Hepatic stellate cell (primary cell): ENCODE measurements around the gene PCDHA3.
"Not testable (repeated sequence)": the region's sequence is repeated elsewhere in the genome, so short reads cannot be mapped to it uniquely, and the experiment has no call there.

Experiments
- DNase-seq: peaks from one replicate; pipeline ENCODE4 v3.0.0; 2011; ENCODE audit warnings: low spot score

PCDHA3 gene

DNA sequence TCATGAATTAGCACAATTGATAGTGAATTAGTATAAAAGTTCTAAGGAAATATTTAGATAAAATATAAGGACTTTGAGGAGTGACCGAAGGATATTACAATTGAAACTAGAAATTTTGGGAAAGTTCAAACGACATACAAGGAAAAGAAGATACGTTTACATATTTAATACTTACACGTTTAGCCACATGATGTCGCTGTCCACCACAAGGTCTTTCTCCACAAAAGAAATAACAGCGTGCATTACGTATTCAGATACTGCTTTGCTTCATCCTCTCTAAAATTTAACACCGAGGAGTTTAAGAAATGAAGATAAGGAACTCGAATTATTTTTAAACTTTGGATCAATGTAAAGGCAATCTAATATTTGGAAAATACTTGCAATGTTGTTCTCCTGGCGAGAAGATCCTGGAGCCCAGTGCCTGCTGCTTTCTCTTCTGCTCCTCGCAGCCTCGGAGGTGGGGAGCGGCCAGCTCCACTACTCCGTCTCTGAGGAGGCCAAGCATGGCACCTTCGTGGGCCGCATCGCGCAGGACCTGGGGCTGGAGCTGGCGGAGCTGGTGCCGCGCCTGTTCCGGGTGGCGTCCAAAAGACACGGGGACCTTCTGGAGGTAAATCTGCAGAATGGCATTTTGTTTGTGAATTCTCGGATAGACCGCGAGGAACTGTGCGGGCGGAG is at the start of gene PCDHA3:
Gene PCDHA3 (plus strand): TSS at position 242 of the 678 bp plus-strand sequence.
- peak; percentile 9 for DNase-seq

DNA sequence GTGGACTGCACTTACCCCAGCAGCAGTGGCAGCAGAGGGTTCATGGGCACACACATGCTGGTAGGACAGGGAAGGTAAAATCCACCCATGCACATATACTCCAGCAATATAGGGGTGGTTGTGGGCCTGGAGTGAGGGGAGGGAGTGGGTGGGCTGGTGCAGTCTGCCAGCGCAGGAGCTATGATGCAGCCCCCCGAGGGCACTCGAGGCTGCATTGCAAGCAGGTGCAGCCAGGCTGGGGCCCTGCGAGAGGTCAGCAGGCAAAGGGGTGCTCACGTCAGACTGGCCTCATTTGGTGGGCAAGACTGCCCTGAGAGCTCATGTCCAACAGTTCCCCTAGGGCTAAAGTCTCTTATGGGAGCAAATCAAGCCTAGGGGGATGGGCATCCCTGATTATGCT is 47.3 kb upstream of the PCDHA3 start:
- DNase-seq: no peak

DNA sequence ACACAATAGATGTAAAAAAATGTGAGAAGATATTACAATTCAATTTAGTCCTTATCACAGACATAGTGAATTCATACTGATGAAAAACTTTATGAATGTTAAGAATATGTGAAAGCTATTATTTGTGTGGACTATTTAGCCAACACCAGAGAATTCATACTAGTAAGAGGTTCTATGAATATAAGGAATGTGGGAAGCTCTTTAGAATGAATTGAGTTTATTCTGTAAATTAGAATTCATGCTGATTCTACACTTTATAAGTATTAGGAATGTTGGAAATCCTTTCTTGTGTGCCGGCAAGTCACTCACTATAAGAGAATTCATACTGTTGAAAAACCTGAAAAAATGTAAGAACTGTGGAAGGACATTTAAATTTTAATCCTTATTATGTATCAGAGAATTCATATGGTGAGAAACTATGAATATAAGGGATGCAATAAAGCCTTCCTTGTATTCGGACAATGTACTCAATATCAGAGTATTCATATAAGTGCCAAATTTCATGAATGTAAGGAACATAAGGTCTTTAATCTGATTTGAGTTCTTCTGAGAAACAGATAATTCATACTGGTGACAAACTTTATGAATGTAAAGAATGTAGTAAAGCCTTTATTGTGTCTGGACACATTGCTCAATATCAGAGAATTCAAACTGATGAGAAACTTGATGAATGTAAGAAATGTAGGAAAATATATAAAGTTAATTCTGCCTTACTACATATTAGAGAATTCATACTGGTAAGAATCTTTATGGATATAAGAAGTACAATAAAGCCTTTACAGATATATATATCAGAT is 36.5 kb upstream of the PCDHA3 start:
- DNase-seq: no peak

DNA sequence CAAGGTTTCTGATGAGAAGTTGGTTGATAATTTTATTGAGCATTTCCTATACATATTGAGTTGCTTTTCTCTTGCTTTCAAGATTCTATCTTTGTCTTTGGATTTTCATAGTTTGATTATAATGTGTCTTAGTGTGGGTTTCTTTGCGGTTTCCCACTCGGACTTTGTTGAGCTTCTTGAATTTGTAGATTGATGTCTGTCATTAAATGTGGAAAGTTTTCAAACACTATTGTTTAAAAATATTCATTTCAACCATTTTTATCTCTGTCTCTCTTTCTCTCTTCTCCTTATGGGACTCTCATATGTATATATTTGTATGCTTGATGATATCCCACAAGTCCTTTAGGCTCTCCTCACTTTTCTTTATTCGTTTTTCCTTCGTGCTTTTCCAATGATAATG is 33.4 kb upstream of the PCDHA3 start:
- DNase-seq: no peak

DNA sequence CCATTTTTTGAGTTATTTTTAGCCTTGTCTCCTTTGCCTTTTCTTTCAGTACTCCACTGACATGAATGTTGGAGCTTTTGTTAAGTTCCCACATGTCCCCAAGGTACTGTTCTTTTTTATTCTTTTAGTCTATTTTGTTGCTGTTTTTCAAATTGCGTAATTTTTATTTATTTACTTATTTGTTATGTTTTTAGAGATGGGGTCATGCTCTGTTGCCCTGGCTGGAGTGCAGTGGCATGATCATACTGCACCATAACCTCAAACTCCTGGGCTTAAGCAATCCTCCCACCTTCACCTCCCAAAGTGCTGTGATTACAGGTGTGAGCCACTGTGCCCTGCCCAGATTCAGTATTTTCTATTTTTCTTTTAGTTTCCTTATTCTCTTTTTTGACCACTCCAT is 20.3 kb upstream of the PCDHA3 start:
- no peak for DNase-seq

DNA sequence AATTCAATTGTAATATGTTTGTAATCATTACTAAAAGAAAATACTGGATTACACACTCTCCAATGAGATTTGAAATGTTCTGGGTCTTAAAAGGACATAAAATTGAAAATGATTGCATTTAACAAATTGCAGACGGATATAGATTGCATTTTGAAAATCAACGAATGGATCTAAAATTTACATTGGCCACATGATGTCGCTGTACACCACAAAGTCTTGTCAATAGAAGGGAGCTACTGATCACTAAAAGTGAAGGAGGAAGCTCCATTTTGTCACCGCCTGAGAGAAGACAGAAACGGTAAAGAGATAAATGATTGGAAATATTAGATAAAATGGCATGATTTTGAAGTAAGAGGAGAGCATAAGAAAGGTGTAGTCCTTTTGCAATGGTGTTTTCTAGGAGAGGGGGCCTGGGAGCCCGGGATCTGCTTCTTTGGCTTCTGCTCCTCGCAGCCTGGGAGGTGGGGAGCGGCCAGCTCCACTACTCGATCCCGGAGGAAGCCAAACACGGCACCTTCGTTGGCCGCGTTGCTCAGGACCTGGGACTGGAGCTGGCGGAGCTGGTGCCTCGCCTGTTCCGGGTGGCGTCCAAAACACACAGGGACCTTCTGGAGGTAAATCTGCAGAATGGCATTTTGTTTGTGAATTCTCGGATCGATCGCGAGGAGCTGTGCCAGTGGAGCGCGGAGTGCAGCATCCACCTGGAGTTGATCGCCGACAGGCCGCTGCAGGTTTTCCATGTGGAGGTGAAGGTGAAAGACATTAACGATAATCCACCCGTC is 14.8 kb upstream of the PCDHA3 start, which contains the start of gene PCDHA1:
Gene PCDHA1 (plus strand): TSS at position 236 of the 782 bp plus-strand sequence.
- no peak for DNase-seq

DNA sequence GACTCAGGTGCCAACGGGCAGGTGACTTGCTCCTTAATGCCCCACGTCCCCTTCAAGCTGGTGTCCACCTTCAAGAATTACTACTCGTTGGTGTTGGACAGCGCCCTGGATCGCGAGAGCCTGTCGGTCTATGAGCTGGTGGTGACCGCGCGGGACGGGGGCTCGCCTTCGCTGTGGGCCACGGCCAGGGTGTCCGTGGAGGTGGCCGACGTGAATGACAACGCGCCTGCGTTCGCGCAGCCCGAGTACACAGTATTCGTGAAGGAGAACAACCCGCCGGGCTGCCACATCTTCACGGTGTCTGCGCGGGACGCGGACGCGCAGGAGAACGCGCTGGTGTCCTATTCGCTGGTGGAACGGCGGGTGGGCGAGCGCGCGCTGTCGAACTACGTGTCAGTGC is 13.4 kb upstream of the PCDHA3 start:
- DNase-seq: not testable (repeated sequence)

DNA sequence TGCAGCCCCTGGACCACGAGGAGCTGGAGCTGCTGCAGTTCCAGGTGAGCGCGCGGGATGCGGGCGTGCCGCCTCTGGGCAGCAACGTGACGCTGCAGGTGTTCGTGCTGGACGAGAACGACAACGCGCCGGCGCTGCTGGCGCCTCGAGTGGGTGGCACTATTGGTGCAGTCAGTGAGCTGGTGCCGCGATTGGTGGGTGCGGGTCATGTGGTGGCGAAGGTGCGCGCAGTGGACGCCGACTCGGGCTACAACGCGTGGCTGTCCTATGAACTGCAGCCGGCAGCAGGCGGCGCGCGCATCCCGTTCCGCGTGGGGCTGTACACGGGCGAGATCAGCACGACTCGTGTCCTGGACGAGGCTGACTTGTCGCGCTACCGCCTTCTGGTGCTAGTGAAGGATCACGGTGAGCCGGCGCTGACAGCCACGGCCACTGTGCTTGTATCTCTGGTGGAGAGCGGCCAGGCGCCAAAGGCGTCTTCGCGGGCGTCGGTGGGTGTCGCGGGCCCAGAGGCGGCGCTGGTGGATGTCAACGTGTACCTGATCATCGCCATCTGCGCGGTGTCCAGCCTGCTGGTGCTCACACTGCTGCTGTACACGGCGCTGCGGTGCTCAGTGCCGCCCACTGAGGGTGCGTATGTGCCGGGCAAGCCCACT is 12.9 kb upstream of the PCDHA3 start:
- DNase-seq: not testable (repeated sequence)

DNA sequence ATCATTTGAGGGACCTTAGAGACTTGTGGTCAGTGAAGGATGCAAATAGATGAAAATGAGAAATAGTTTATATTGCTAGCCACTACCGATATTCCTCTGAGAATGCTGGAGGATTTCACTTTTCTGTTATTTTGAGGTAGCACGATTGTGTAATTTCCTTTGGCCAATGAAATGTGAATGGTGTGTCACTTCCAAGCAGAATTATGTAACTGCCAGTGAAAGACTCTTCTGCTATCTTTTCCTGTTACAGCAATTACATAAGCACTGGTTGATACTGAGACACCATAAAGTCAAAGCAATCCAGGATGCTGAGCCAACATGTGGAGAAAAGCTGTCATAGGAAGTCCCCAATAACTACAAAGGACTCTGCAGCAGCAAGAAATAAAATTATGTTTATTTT is 9.8 kb upstream of the PCDHA3 start:
- no peak for DNase-seq

DNA sequence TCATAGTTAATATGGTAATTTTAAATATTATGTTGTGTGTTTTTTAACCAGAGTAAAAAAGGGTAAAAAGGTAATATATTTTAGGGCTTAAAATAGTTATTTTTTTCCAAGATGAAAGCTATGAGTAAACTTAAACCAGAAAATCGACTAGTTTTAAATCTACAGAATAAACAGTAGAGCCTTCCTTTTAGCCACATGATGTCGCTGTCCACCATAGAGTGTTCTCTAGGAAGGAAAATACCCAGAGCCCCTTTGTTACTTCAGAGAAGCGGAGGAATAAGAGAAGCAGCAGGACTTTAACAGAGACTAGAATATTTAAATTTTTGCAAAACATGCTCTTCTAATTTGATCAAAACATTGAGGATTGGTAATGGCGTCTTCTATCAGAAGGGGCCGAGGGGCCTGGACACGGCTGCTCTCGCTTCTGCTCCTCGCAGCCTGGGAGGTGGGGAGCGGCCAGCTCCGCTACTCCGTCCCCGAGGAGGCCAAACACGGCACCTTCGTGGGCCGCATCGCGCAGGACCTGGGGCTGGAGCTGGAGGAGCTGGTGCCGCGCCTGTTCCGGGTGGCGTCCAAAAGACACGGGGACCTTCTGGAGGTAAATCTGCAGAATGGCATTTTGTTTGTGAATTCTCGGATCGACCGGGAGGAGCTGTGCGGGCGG is 6.1 kb upstream of the PCDHA3 start, which contains the start of gene PCDHA2:
Gene PCDHA2 (plus strand): TSS at position 258 of the 664 bp plus-strand sequence.
- DNase-seq: no peak

DNA sequence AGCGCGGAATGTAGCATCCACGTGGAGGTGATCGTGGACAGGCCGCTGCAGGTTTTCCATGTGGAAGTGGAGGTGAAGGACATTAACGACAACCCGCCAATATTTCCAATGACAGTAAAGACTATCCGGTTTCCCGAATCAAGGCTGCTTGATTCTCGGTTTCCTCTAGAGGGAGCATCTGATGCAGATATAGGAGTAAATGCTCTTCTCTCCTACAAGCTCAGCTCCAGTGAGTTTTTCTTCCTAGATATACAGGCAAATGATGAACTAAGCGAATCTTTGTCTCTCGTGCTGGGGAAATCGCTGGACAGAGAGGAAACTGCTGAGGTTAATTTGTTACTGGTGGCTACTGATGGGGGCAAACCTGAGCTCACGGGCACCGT is 5.6 kb upstream of the PCDHA3 start:
- peak; percentile 19 for DNase-seq

DNA sequence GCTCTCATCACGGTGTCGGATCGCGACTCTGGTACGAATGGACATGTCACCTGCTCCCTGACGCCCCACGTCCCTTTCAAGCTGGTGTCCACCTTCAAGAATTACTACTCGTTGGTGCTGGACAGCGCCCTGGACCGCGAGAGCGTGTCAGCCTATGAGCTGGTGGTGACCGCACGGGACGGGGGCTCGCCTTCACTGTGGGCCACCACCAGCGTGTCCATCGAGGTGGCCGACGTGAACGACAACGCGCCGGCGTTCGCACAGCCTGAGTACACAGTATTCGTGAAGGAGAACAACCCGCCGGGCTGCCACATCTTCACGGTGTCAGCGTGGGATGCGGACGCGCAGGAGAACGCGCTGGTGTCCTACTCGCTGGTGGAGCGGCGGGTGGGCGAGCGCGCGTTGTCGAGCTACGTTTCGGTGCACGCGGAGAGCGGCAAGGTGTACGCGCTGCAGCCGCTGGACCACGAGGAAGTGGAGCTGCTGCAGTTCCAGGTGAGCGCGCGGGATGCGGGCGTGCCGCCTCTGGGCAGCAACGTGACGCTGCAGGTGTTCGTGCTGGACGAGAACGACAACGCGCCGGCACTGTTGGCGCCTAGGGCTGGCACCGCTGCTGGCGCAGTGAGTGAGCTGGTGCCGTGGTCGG is 4.7 kb upstream of the PCDHA3 start:
- not testable (repeated sequence) for DNase-seq

DNA sequence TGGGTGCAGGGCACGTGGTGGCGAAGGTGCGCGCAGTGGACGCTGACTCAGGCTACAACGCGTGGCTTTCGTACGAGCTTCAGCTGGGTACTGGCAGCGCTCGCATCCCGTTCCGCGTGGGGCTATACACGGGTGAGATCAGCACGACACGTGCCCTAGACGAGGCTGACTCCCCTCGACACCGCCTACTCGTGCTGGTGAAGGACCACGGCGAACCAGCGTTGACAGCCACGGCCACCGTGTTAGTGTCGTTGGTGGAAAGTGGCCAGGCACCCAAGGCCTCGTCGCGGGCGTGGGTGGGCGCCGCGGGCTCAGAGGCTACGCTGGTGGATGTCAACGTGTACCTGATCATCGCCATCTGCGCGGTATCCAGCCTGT is 4.2 kb upstream of the PCDHA3 start:
- no peak for DNase-seq

DNA sequence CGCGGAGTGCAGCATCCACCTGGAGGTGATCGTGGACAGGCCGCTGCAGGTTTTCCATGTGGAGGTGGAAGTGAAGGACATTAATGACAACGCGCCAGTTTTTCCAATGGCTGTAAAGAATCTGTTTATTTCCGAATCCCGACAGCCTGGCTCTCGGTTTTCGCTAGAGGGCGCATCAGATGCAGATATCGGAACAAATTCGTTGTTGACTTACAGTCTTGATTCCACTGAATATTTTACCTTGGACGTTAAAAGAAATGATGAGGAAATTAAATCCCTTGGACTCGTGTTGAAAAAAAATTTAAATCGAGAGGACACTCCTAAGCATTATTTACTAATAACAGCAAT is 611 bp downstream of the PCDHA3 start:
- DNase-seq: peak; percentile 17

DNA sequence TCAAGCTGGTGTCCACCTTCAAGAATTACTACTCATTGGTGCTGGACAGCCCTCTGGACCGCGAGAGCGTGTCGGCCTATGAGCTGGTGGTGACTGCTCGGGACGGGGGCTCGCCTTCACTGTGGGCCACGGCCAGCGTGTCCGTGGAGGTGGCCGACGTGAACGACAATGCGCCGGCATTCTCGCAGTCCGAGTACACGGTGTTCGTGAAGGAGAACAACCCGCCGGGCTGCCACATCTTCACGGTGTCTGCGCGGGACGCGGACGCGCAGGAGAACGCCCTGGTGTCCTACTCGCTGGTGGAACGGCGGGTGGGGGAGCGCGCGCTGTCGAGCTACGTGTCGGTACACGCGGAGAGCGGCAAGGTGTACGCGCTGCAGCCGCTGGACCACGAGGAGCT is 1.5 kb downstream of the PCDHA3 start:
- not testable (repeated sequence) for DNase-seq

DNA sequence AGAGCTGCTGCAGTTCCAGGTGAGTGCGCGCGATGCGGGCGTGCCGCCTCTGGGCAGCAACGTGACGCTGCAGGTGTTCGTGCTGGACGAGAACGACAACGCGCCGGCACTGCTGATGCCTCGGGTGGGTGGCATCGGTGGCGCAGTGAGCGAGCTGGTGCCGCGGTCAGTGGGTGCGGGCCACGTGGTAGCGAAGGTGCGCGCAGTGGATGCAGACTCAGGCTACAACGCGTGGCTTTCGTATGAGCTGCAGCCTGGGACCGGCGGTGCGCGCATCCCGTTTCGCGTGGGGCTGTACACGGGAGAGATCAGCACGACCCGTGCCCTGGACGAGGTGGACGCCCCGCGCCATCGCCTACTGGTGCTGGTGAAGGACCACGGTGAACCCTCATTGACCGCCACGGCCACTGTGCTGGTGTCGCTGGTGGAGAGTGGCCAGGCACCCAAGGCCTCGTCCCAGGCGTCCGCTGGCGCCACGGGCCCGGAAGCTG is 2.0 kb downstream of the PCDHA3 start:
- DNase-seq: no peak

DNA sequence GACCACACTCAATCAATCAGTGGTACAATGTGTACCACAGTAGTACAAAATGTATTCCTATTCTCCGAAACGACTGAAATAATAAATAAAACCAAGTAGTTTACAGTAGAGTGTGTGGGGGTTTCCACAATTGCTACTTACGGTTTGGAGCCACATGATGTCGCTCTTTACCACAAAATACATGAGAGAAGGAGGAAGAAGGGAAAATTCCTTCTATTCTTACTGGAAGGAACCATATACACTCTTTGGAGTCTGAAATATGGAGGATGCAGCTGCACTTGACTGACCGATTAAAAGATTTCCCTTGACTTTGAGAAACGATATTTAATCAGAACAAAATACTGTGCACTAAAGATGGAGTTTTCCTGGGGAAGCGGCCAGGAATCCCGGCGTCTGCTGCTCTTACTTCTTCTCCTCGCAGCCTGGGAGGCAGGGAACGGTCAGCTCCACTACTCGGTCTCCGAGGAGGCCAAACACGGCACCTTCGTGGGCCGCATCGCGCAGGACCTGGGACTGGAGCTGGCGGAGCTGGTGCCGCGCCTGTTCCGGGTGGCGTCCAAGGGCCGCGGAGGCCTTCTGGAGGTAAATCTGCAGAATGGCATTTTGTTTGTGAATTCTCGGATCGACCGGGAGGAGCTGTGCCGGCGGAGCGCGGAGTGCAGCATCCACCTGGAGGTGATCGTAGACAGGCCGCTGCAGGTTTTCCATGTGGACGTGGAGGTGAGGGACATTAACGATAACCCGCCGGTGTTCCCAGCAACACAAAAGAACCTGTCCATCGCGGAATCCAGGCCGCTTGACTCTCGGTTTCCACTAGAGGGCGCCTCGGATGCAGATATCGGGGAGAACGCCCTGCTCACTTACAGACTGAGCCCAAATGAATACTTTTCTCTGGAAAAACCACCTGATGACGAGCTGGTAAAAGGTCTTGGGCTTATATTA is 6.2 kb downstream of the PCDHA3 start, which contains the start of gene PCDHA4:
Gene PCDHA4 (plus strand): TSS at position 235 of the 942 bp plus-strand sequence.
- DNase-seq: peak; percentile 9

DNA sequence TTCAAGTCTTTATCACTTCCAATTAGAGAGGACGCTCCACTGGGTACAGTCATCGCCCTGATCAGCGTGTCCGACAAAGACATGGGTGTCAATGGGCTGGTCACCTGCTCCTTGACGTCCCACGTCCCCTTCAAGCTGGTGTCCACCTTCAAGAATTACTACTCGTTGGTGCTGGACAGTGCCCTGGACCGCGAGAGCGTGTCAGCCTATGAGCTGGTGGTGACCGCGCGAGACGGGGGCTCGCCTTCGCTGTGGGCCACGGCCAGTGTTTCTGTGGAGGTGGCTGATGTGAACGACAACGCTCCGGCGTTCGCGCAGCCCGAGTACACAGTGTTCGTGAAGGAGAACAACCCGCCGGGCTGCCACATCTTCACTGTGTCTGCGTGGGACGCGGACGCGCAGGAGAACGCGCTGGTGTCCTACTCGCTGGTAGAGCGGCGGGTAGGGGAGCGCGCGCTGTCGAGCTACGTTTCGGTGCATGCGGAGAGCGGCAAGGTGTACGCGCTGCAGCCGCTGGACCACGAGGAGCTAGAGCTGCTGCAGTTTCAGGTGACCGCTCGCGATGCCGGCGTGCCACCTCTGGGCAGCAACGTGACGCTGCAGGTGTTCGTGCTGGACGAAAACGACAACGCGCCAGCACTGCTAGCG is 7.5 kb downstream of the PCDHA3 start:
- not testable (repeated sequence) for DNase-seq

DNA sequence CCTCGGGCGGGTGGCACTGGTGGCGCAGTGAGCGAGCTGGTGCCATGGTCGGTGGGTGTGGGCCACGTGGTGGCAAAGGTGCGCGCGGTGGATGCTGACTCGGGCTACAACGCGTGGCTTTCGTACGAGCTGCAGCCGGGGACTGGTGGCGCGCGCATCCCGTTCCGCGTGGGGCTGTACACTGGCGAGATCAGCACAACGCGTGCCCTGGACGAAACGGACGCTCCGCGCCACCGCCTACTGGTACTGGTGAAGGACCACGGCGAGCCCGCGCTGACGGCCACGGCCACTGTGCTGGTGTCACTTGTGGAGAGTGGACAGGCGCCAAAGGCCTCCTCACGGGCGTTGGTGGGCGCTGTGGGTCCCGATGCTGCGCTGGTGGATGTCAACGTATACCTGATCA is 8.0 kb downstream of the PCDHA3 start:
- no peak for DNase-seq
